ENCODE results near the gene PLEKHM3. TPM values are rescaled to one million over a fixed set of nuclear protein-coding genes. Genes with fewer than 3 reads are reported as not detected.

Gene PLEKHM3
- total RNA-seq, 1 donor from 2014 or later = 15.6 TPM

DNA sequence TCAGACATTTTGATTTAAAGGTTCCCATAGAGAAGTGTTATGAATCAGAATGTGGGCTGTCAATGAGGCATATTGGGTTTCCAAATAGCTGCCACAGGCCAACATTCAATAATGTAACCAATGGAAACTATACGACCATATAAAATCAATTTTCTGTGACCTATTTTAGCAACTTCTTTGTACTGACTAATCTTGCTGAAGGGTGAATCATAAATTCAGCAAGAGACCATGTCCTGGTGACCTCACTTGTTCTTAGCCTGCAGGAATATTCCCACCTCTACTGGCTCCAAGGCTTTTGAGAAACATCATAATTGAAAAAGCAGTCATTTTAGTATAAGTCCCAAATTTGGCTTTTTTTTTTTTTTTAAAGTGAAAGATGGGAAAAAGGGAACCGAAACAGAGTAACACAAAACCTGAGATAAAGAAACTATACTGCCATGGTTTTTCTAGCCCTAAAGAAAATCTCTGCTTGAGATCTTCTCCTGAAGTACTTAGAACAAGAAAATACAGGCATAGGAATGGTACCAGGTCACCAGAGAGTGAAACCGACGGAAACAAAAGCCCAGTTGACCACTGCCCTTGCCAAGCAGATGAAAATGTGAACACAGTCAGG is 32.1 kb downstream of the PLEKHM3 start:
- no peak for DNase-seq (ENCODE audit: low spot score)

DNA sequence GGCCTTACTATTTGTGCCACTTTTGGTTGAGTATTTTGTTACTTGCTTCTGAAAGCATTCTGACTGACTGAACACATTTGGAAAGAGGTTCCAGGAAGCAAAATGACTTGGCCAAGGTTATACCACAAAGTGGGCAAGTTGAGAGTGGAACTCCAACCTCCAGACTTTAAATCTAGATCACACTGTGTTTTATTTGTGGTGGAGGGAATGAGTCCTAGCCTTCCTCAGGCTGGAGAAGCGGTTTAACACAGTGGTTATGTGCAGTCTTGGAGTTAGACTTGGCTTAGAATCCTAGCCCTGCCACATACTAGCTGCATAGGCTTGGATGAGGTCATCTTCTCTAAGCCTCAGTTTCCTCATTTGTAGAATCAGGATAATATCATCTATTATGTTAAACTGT is 33.4 kb downstream of the PLEKHM3 start:
- no peak for DNase-seq (ENCODE audit: low spot score)

DNA sequence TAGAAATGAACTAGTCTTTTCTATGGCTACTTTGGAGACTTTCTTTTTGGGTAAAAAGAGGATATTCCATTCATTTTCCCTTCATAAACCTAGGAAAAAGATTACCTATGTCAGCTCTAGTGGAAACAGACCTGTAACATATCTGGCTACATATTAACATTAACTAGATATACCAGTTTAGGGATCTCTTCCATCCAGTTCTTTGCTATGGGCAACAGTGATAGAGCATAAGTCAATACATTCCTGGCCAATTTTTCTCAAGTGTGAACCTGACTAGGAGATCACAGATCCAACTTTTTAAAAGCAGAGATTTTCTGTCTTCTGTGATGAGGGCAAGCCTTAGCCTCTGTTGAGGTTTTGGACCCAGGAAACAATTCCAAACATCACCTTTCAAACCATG is 34.5 kb downstream of the PLEKHM3 start:
- no peak for DNase-seq (ENCODE audit: low spot score)

DNA sequence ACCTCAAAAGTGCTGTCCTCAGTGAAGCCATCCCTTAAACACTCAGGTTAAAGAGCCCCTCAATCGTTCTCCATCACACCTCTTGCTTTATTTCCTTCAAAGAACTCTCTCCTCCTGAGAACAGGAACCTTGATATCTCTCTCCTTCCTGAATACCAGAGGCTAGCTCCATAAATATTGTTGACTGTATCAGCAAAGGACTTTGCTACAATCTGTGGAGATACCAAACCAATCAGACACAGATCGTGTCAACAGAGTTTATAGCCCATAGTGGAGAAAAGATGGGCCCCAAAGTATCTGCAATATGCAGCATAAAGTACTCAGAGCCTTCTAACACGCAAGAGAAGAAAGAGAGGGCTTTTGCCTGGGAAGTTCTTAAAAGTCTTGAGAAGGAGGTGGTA is 36.4 kb downstream of the PLEKHM3 start:
- DNase-seq (ENCODE audit: low spot score) = no peak

DNA sequence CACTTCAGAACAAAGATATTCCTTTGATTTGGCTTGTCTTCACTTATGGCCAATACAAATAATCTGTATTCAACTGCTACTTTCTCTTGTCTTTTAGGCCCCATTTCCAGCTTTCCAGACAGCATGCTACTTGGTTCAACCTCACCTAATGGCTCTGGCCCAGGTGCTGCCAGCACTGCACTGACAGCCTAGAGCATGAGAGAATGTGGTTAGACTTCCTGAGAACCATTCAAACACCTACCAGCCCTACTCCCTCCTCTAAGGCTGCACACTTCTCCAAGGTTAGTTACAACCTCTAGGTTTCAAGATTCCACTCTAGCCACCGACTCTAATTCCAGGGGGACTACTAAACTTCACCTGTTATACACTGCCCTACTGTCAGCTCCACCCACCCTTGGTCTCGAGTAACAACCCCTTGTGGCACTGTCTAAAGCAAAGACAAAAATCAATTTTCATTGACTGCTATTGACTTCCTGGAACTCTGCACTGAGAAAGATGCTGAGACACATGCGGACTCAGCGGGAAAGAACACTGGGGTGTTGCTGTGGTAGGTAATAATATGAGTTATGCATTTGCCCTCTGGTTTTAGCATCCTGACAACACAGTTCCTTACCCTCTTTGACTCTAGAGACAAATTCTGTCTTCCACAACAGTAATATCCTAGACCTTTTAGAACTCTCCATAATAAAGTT is 38.2 kb downstream of the PLEKHM3 start:
- no peak for DNase-seq (ENCODE audit: low spot score)

DNA sequence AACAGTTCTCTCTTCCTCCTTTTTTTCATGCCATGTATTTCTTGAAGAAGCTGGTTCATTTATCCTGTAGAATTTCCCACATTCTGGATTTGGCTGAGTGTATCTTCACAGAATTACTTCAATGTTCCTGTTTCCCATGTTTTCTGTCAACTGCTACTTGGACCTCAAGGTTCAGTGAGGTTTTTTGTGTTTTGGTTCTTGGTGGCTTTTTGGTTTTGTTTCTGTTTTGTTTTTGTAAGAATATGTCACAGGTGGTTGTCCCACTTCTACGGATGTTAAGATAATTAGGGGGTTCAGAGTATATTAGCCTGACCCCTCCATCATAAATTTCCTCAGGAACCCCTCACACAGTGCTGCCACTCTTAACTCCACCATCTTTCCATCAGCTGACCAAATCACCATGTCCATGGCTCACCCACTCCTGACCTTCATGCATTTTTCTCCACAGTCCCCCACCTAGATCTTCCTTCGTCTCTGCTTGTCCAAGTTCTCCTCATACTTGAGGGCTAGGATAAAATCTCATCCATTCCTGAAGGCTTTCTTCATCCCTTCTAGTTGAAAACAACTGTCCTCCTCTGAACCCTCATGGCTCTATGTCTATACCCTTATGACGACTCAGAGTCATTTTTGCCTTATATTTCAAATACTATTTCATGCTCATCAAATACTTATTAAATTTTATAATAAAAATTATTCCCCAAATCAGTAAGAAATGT is 40.4 kb downstream of the PLEKHM3 start:
- no peak for DNase-seq (ENCODE audit: low spot score)

DNA sequence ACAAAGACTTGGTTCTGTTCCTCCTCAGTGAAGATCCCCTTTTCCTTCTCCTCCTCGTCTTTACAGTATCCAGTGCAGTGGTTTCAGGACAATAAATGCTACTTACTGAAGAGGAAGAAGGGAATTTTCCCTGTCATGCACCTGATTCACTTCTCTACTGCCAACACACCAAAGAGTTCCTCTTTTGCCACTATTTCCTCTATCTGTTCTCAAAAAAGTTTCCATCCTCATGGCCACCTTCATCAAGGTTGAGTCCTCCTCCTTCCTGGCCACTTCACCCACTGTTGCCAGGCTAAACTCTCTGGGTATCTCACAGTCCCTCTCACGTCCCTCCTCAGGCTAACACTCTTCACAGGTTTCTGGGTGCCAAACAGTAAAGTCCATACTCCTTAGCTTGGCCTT is 41.7 kb downstream of the PLEKHM3 start:
- no peak for DNase-seq (ENCODE audit: low spot score)

DNA sequence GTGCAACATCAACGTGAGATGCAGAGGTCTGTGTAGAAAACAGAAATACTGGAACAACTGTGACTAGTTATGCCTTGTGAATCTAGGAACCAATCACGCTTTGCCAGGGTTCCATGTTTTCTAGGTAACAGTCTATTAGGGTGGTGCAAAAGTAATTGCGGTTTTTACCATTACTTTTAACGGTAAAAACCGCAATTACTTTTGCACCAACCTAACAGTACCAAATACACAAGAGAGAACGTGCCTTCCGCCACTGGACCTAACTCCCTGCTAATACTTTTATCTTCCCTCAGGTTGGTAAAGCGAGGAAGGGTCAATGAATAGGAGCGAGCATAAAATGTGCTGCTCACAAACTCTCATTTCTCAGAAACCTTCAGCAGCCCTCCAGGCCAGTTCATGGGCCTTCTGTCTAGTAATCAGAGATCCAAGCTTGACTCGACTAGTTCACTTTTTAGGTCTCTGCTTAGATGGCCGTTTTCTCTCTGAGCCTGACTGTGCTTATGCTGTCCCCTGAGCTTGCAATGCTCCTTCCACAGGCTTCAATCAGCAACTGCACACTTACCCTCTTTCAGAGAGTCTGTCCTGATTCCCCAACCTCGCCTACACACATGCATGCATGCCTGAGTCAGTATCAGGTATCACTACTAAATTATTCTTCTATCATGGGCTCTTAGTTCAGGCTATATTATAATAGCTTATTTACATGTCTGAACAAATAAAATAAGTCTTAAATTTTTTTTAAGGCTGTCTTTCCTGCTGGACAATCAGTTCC is 47.0 kb downstream of the PLEKHM3 start:
- DNase-seq (ENCODE audit: low spot score) = no peak

DNA sequence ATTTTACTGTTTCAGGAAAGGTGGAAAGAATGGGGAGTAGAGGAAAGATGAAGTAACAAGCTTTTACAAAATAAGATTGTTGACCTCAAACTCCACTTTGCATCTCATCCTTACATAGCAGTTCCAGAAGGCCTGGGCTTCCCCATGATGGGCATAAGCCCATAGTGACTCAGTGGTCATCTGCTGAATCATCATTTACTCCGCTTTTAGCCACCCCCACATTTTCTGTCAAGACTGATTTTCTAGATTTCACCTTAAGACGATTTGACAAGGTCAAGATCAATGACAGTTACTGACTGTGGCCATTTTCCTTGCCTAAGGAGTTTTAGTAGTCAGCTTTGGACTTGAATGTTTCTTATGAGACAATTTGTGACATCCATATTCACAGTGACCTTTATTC is 49.4 kb downstream of the PLEKHM3 start:
- DNase-seq (ENCODE audit: low spot score) = no peak

DNA sequence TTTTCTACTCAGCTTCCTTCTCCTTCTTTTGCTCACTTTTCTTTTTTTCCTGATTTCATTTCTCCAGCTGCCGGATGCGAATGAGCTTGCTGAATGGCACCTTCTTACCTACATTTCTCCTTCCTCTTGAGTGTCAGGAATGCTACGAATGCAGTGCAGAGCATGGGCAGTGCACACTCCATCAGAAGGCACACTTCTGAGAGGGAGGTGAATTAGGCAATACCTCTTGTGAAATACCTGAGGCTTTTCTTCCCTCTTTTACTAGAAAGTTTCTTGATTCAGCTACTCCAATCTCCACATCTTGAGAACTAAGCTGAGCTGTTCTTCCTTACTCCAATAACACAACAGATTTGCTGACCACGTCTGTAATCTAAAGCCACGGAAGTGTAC is 51.1 kb downstream of the PLEKHM3 start:
- no peak for DNase-seq (ENCODE audit: low spot score)

DNA sequence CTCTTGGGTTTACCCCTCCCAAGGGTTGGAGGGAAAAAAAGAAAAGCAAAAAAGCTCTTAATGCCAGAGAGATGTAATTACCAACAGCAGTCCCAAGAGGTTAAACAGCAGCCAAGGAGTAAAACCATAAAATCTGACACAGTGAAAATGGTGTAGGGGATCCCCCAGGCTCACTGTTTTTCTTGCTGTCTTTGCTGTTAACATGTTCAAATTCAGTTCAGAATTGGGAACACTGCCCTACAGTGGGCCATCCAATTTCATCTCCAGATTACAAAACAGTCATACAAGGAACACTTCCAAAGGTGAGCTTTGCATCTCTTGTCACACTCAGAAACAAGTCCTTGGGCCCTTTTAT is 54.5 kb downstream of the PLEKHM3 start:
- no peak for DNase-seq (ENCODE audit: low spot score)

DNA sequence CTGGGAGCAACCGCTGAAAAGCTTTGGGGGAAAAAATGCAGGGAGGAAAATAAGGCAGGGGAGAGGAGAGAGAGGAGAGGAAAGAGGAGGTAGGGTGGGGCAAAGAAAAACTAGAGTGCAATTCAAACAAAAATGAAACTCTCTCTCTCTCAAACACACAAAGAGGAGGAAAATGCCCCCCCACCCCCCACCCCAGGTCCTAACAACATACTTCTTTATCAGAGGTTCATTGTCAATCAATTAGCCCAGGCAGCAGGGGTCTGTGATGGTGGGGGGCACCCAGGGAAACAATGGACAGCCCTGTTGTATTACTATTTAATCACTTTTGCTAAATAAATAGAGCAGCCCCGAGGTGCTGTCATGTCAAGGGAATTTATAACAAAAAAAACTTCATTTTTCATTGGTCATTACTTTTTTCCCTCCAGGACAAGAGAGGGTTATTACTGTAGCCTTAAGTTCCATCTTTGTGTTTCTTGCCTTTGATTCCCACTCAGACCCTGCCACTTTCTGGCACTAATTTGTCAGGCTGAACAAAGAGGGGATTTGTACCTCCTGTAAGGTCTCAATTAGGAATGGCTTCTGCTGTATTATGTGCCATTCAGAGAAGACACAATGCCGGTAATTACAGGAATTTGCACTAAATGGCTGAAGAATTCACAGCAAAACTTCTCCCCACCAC is 55.0 kb downstream of the PLEKHM3 start:
- DNase-seq (ENCODE audit: low spot score) = no peak

DNA sequence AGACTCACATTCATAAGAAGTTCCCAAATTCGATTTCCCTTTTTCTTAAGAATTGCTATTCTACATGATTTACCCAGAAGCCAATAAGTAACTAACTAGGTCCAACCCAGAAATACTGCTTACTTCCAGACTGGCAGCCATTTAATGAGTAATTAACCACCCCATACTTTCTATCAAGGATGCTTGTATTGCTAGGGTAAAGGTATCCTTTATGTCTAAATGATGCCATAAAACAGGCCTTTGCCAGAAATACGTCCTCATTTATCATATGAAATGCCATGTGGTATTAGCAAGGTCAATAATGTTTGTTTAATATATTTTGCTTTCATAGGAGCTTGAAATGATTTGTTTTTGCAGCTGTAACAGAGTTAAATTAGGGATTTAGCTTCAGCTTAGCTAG is 56.1 kb downstream of the PLEKHM3 start:
- no peak for DNase-seq (ENCODE audit: low spot score)

DNA sequence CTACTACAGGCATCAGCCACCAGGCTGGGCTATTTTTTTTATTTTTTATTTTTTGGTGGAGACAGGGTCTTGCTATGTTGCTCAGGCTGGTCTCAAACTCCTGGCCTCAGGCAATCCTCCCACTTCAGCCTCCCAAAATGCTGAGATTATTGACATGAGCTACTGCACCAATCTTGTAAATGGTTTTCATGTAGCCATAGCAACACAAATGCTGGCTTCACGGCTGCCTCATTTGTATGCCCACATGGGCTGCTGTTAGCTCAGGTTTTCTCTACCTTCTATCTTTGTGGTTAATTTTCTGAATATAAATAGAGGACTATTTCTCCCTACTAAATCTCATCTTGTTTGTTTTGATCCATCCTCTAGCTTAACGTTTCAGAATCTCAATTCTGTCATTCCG is 58.2 kb downstream of the PLEKHM3 start:
- DNase-seq (ENCODE audit: low spot score) = no peak

DNA sequence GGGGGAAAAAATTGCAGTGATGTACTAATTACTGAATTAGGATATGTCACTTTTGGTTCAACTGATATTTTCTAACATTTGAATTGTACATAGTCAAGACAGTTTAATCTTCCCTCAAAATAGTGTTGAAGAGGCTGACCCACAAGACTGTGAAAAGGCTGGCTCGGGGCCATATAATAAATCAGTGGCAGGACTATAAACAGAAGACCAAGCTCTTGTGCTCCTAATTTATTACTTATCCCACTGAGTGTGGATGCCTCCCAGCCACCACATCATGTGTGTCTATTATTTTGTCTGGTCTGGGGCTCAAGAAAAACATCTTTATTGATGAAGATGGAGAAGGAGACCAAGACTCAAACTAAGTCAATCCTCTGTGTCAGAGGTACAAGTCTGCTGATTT is 64.4 kb downstream of the PLEKHM3 start:
- DNase-seq (ENCODE audit: low spot score) = no peak

DNA sequence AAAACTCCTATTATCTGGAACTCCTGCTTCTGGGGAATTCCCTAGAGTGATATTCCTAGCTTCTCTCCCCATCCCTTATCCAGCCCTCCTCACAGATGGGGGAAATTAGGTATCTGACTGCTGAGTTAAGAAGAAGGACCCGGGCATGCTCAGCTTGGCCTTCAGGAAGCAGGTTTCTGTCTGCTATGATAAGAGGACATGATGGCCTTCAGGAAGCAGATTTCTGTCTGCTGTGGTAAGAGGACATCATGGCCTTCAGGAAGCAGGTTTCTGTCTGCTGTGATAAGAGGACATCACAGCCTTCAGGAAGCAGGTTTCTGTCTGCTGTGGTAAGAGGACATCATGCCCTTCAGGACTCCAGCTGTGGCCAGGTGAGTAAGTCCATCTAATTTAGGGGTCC is 65.2 kb downstream of the PLEKHM3 start:
- DNase-seq (ENCODE audit: low spot score) = no peak

DNA sequence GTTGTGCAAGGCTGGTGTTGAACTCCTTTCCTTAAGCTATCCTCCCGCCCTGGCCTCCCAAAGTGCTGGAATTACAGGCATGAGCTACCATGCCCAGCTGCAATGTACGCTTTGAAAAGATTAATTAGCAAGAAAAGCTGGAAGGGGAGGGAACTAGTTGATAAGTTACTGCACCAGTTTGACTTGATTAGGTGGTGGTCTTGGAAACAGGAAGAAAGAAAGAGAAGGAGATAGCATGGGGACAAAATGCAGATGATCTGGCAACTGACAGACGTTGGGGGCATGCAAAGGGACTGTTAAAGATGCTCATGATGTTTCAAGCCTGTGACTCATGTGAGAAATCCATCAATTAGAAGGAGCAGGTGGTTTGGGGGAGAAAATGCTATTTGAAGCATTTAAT is 68.6 kb downstream of the PLEKHM3 start:
- DNase-seq (ENCODE audit: low spot score) = no peak

DNA sequence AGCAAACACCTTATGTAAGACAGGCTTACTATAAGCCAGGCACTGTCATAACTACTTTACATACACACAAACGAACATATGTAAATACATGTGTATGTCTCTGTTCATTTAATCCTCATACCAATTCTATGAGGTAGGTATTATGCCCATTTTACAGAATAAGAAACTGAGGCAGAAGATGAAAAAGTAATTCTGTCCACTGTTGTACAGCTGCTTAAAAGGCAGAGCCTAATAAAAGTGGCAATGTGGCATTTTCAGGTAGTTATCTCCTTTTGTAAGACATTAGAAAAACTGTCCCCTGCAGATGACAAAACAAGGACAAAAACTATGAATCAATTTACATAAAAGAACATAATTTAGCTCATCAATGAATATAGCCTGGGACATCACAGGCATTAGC is 69.9 kb downstream of the PLEKHM3 start:
- DNase-seq (ENCODE audit: low spot score) = no peak

DNA sequence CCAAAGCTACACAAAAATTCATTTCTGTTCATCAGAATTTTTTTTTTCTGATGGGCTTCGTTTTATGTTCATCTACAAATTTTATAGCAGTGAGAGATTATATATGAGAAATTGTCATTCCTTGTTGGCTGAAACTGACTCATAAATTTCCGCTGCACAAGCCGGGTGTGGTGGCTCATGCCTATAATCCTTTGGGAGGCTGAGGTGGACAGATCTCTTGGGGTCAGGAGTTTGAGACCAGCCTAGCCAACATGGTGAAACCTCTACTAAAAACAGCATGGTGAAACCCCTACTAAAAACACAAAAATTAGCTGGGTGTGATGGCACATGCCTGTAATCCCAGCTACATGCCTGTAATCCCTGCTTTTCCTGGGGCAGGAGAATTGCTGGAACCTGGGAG is 72.0 kb downstream of the PLEKHM3 start:
- no peak for DNase-seq (ENCODE audit: low spot score)

DNA sequence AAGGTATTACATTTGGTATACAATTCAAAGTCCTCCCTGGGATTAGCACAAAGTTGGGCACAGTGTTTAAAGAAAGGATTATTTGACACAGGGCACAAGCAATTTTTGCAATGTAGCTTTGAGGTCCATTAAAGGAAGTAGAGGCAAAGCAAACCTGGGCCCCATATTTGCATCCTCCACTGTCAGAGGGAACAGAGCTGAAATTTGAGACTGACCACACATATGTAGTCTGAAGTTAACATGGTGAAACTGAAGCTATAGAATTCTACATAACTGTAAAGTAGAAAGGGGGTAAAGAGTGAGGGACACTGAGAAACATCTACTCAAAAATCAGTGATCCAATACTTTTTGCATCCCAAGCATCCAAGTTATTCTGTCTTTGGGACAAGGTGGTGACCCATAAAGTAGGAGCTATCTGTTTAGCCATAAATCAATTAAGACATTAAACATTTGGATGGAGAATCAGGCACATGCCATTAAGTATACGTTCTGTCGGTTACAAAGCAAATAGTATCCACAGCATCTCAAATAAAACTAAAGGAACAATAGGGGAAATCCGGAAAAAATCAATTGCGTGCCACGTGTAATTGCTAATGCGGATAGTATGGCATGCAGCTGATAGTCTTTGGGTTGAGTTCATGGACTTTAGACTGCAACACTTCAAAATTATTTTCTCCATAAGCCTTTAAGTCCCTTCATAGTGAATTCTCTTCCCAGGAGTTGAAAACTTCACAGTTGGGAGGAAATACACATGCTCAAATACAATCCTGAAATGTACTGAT is 72.6 kb downstream of the PLEKHM3 start:
- no peak for DNase-seq (ENCODE audit: low spot score)
